ENCODE data around the gene ADCY1.

ADCY1 gene

DNA sequence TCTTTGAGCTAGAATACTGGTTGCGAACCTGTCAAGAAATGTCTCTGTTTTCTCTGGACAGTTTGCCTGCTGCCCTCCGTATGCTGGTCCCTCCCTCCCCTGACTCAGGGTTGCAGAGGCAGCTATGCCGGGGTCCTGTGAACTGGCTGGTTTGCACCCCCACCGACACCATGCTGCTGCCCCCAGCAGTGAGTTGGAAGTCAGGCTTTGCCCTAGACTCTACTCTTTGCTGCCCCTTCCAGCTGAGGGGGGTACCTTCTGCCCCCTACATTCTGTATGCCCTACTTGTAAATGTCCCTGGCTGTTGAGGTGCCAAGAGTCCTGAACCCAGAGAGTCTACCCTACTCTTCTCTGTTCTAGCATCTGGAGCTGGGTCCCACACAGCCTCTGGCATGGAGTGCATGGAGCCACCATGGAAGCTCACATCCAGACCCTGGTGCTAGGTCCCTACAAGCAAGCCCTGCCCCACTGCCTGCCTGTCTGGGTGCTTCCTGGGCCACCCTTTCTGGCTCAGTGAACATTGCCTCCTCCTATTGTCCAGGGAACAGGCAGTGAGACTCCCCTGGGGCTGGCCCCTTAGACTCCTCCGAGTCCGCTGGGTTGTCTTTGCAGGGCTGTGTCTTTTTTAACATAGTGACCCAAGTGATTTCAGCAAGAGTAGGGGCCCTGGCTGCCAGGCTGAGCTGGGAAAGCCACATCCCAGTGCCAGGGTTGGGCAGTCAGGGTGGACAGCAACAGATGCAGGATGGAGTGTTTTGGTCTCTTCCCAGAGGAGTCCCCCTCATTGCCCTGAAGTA lies 138.9 kb downstream of the ADCY1 start:
- Histone ChIP-seq H2BK5ac (ENCODE audit: low read length) (no peak overlapping the region), H3K79me1 (ENCODE audit: low read length) (no peaks in the 10 kb centered on the region), H2AK5ac (ENCODE audit: low read length) (no peak overlapping the region), H3K27ac (ENCODE audit: low read depth, low read length) (no peak overlapping the region), H4K8ac (ENCODE audit: low read depth, low read length) (no peak overlapping the region), H3K27me3 (ENCODE audit: insufficient read depth, low read length, poor library complexity) (no peaks in the 10 kb centered on the region), H3K36me3 (ENCODE audit: control insufficient read depth, insufficient read depth, low read length) (no peaks in the 10 kb centered on the region), H2BK15ac (replicated peaks; ENCODE audit: low read depth) (no peak overlapping the region), H3K18ac (ENCODE audit: low read length) (no peak overlapping the region), H3K4ac (ENCODE audit: low read depth, low read length) (no peak overlapping the region), H3K9ac (ENCODE audit: low read length) (no peak overlapping the region), H3K4me1 (ENCODE audit: control insufficient read depth, low read depth, low read length) (no peaks in the 10 kb centered on the region), H3K4me3 (ENCODE audit: low read length) (no peak overlapping the region), H3K79me2 (ENCODE audit: control insufficient read depth, insufficient read depth, low read length) (no peaks in the 10 kb centered on the region), H2BK120ac (ENCODE audit: low read depth, low read length) (no peak overlapping the region), H3K56ac (ENCODE audit: low read length) (no peak overlapping the region), H3K23ac (ENCODE audit: low read length) (no peak overlapping the region), H4K5ac (ENCODE audit: low read length) (no peak overlapping the region), H3K4me2 (ENCODE audit: low read length) (no peak overlapping the region)
- DNase-seq: no peak
- WGBS (ENCODE audit: extremely low coverage, insufficient coverage, low lambda C conversion rate): no CpG with 5 or more reads among the region's 6 CpGs

DNA sequence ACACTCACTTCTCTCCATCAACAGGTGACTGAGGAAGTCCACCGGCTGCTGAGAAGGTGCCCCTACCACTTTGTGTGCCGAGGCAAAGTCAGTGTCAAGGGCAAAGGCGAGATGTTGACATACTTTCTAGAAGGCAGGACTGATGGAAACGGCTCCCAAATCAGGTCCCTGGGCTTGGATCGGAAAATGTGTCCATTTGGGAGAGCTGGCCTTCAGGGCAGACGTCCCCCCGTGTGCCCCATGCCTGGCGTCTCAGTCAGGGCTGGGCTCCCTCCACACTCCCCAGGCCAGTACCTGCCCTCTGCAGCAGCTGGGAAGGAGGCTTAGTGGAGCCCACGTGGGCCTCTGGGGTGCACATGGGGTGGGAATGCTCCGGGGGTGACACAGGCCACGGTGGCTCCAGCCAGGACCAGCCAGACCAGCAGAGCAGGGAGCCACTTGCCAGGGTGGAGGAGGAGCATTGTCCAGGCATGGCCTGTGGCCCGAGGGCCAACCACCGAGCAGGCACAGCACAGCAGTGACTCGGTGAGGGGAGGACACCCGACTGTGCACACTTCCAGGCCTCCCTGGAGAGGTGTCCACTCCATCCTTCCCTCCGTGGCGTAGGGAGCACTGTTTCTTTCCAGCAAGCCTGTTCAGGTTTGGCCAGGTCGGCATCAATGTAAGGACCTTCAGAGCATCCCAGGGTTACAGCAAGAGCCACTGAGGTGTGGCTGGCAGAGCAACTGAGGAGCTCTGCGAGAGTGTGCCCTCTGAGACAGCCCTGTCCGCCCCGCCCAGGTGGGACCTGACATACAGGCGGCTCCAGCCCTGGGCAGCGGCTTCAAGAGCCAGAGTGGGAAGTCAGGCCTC lies 139.7 kb downstream of the ADCY1 start:
- no peak for DNase-seq
- H3K23ac ChIP-seq (ENCODE audit: low read length): no peak overlapping the region
- H4K8ac ChIP-seq (ENCODE audit: low read depth, low read length): no peak overlapping the region
- no peaks in the 10 kb centered on the region for H3K79me1 ChIP-seq (ENCODE audit: low read length)
- H3K4me3 ChIP-seq (ENCODE audit: low read length): no peak overlapping the region
- no peaks in the 10 kb centered on the region for H3K36me3 ChIP-seq (ENCODE audit: control insufficient read depth, insufficient read depth, low read length)
- H3K27me3 ChIP-seq (ENCODE audit: insufficient read depth, low read length, poor library complexity): no peaks in the 10 kb centered on the region
- H3K9ac ChIP-seq (ENCODE audit: low read length): no peak overlapping the region
- WGBS (ENCODE audit: extremely low coverage, insufficient coverage, low lambda C conversion rate): no CpG with 5 or more reads among the region's 23 CpGs
- H4K5ac ChIP-seq (ENCODE audit: low read length): no peak overlapping the region
- H2BK5ac ChIP-seq (ENCODE audit: low read length): no peak overlapping the region
- no peak overlapping the region for H2BK120ac ChIP-seq (ENCODE audit: low read depth, low read length)
- no peak overlapping the region for H3K18ac ChIP-seq (ENCODE audit: low read length)
- no peak overlapping the region for H2BK15ac ChIP-seq (replicated peaks; ENCODE audit: low read depth)
- no peaks in the 10 kb centered on the region for H3K79me2 ChIP-seq (ENCODE audit: control insufficient read depth, insufficient read depth, low read length)
- H3K4me2 ChIP-seq (ENCODE audit: low read length): no peak overlapping the region
- no peaks in the 10 kb centered on the region for H3K4me1 ChIP-seq (ENCODE audit: control insufficient read depth, low read depth, low read length)
- no peak overlapping the region for H2AK5ac ChIP-seq (ENCODE audit: low read length)
- H3K27ac ChIP-seq (ENCODE audit: low read depth, low read length): no peak overlapping the region
- no peak overlapping the region for H3K4ac ChIP-seq (ENCODE audit: low read depth, low read length)
- H3K56ac ChIP-seq (ENCODE audit: low read length): no peak overlapping the region

DNA sequence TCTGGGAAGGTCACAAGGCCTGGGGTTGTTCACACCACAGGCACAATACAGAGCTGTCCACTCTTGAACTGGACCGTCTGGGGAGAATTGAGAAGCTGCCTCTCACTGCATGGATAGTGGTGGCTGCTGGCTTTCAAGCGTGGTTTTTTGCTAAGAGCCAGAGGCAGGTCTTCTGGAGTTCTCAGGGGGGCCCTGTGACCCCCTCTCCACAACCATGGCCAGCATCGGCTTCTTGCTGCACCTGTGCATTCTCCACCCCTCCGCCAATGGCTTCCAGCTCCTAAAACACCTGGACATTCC lies 140.3 kb downstream of the ADCY1 start:
- Histone ChIP-seq H2BK15ac (replicated peaks; ENCODE audit: low read depth) (no peak overlapping the region), H2BK5ac (ENCODE audit: low read length) (no peak overlapping the region), H3K36me3 (ENCODE audit: control insufficient read depth, insufficient read depth, low read length) (no peaks in the 10 kb centered on the region), H3K79me1 (ENCODE audit: low read length) (no peaks in the 10 kb centered on the region), H3K27me3 (ENCODE audit: insufficient read depth, low read length, poor library complexity) (no peaks in the 10 kb centered on the region), H3K4me1 (ENCODE audit: control insufficient read depth, low read depth, low read length) (no peaks in the 10 kb centered on the region), H2BK120ac (ENCODE audit: low read depth, low read length) (no peak overlapping the region), H3K4me2 (ENCODE audit: low read length) (no peak overlapping the region), H4K8ac (ENCODE audit: low read depth, low read length) (no peak overlapping the region), H2AK5ac (ENCODE audit: low read length) (no peak overlapping the region), H3K27ac (ENCODE audit: low read depth, low read length) (no peak overlapping the region), H3K9ac (ENCODE audit: low read length) (no peak overlapping the region), H3K4me3 (ENCODE audit: low read length) (no peak overlapping the region), H4K5ac (ENCODE audit: low read length) (no peak overlapping the region), H3K56ac (ENCODE audit: low read length) (no peak overlapping the region), H3K4ac (ENCODE audit: low read depth, low read length) (no peak overlapping the region), H3K18ac (ENCODE audit: low read length) (no peak overlapping the region), H3K79me2 (ENCODE audit: control insufficient read depth, insufficient read depth, low read length) (no peaks in the 10 kb centered on the region), H3K23ac (ENCODE audit: low read length) (no peak overlapping the region)
- DNase-seq: no peak
- WGBS (ENCODE audit: extremely low coverage, insufficient coverage, low lambda C conversion rate): no CpG with 5 or more reads among the region's 4 CpGs

- Histone ChIP-seq H3K4ac (ENCODE audit: low read depth, low read length) (no peak overlapping the region), H2BK5ac (ENCODE audit: low read length) (no peak overlapping the region), H3K4me3 (ENCODE audit: low read length) (no peak overlapping the region), H2BK15ac (replicated peaks; ENCODE audit: low read depth) (no peak overlapping the region), H4K8ac (ENCODE audit: low read depth, low read length) (no peak overlapping the region), H3K36me3 (ENCODE audit: control insufficient read depth, insufficient read depth, low read length) (no peaks in the 10 kb centered on the region), H3K27ac (ENCODE audit: low read depth, low read length) (no peak overlapping the region), H3K79me2 (ENCODE audit: control insufficient read depth, insufficient read depth, low read length) (no peaks in the 10 kb centered on the region), H3K4me1 (ENCODE audit: control insufficient read depth, low read depth, low read length) (no peaks in the 10 kb centered on the region), H4K5ac (ENCODE audit: low read length) (no peak overlapping the region), H3K9ac (ENCODE audit: low read length) (no peak overlapping the region), H3K27me3 (ENCODE audit: insufficient read depth, low read length, poor library complexity) (no peaks in the 10 kb centered on the region), H3K79me1 (ENCODE audit: low read length) (no peaks in the 10 kb centered on the region), H3K56ac (ENCODE audit: low read length) (no peak overlapping the region), H3K23ac (ENCODE audit: low read length) (no peak overlapping the region), H3K18ac (ENCODE audit: low read length) (no peak overlapping the region), H2BK120ac (ENCODE audit: low read depth, low read length) (no peak overlapping the region), H3K4me2 (ENCODE audit: low read length) (no peak overlapping the region), H2AK5ac (ENCODE audit: low read length) (no peak overlapping the region)
- DNase-seq: no peak
- WGBS (ENCODE audit: extremely low coverage, insufficient coverage, low lambda C conversion rate): no CpG with 5 or more reads among the region's 15 CpGs
Observed at GRCh38 chr7:45715471-45716352, 141.5 kb downstream of the ADCY1 start.

DNA sequence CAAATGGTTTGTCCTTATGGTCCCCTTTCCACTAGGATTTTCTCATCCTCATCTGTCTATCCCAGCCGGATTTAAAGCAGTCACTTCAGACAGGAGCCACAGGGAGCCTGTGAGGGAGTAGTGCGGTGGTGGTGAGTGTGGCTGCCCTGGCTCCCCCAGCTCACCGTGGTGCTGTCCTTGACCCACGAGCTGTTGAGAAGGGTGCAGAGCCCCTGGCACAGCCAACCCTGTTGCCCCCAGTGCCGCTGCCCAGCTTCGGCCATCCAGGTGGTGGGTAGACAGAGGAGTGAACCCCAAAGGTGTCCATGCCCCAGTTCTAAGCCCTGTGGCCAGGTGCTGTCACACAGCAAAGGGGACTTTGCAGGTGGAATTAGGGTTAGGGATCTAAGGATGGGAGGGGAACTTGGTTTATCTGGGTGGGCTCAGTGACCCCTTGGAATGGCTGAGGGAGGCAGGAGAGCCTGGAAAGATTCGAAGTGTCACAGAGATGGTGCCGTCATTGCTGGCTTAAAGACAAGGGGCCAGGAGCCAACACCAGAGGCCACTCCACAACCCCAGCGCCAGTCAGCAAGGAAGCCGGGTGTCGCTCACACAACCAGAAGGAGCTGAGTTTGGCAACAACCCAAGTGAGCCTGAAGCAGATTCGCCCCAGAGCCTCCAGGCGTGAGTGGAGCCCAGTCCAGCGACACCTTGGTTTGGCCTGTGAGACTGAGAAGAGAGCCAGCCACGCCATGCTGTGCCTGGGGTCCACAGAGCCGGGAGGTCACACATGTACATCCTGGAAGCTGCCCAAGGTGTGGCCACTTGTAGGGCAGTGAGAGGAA lies 142.4 kb downstream of the ADCY1 start:
- Histone ChIP-seq H3K56ac (ENCODE audit: low read length) (no peak overlapping the region), H3K4ac (ENCODE audit: low read depth, low read length) (no peak overlapping the region), H4K5ac (ENCODE audit: low read length) (no peak overlapping the region), H3K23ac (ENCODE audit: low read length) (no peak overlapping the region), H3K9ac (ENCODE audit: low read length) (no peak overlapping the region), H3K79me2 (ENCODE audit: control insufficient read depth, insufficient read depth, low read length) (no peaks in the 10 kb centered on the region), H4K8ac (ENCODE audit: low read depth, low read length) (no peak overlapping the region), H3K27ac (ENCODE audit: low read depth, low read length) (no peak overlapping the region), H3K27me3 (ENCODE audit: insufficient read depth, low read length, poor library complexity) (no peaks in the 10 kb centered on the region), H2BK120ac (ENCODE audit: low read depth, low read length) (no peak overlapping the region), H3K18ac (ENCODE audit: low read length) (no peak overlapping the region), H2BK5ac (ENCODE audit: low read length) (no peak overlapping the region), H3K4me1 (ENCODE audit: control insufficient read depth, low read depth, low read length) (no peaks in the 10 kb centered on the region), H3K4me3 (ENCODE audit: low read length) (no peak overlapping the region), H2BK15ac (replicated peaks; ENCODE audit: low read depth) (no peak overlapping the region), H3K36me3 (ENCODE audit: control insufficient read depth, insufficient read depth, low read length) (no peaks in the 10 kb centered on the region), H2AK5ac (ENCODE audit: low read length) (no peak overlapping the region), H3K4me2 (ENCODE audit: low read length) (no peak overlapping the region), H3K79me1 (ENCODE audit: low read length) (no peaks in the 10 kb centered on the region)
- no CpG with 5 or more reads among the region's 16 CpGs for WGBS (ENCODE audit: extremely low coverage, insufficient coverage, low lambda C conversion rate)
- DNase-seq: no peak

Data from mesendoderm (in vitro differentiated cells).